ENCODE data around the gene VPS26A.
A peak's percentile ranks its signal among the peaks of the same experiment; 100 is the strongest.

The VPS26A gene

DNA sequence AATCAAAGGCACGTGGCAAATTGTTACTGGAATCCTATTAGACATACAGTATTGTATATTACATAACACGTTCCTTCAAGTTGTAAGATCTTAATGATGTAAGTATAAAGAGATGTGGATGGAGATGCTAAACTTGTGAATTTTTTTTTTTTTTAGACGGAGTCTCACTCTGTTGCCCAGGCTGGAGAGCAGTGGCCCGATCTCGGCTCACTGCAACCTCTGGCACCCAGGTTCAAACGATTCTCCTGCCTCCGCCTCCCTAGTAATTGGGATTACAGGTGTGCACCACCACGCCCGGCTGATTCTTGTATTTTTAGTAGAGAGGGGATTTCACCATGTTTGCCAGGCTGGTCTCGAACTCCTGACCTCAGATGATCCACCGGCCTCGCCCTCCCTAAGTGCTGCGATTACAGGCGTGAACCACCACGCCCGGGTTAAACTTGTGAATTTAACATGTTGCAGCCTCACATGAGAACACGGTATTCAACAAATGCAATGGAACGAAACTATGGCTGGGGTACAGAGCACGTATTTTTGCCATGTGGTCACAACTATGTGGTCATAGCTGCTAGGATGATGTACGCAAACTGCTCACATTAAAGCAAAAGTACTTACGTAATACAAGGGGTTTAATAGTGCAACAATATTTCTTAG is 55.2 kb downstream of the VPS26A start:
- DNase-seq: no peak

DNA sequence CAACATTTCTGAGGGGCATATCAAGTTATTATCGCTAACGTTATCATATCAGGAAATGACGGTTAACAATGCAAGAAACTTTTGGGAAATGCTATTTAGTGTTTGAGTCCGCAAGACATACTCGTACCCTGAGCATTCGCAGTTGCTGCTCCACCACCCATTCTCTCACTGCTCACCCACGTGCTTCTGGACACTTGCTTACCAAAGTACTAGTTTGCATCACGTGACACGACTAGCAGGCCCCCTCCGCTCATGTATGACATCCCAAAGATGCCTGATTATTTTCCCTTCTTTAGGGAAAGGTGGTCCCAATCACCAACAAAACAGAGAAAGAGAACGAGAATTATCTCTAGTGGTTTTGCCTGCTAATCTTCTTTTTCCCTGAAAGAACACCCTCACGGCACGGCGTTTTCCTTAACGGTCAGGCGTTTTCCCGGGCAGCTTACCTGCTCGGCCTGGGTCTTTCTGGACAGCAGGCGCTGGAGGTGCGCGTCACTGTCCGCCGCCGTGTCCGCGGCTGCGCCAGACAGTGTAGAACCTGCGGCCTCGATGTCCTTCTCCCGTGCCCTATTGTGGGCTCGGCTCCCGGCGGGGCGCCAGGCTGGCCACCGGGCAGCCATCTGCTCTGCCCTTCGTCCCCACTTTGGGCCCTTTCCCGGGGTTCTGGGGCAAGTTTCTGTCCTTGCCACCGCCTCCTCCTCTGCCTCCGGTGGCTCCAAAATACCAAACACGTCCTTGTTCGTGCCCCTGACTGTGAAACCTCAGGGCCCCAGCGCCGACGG is 56.0 kb downstream of the VPS26A start, which contains the start of gene SUPV3L1:
Gene SUPV3L1, plus strand, starts transcription at position 492 of the 782 bp plus-strand sequence. Its CDS starts 58 bp downstream, at position 550.
- peak; percentile 96 for DNase-seq

DNA sequence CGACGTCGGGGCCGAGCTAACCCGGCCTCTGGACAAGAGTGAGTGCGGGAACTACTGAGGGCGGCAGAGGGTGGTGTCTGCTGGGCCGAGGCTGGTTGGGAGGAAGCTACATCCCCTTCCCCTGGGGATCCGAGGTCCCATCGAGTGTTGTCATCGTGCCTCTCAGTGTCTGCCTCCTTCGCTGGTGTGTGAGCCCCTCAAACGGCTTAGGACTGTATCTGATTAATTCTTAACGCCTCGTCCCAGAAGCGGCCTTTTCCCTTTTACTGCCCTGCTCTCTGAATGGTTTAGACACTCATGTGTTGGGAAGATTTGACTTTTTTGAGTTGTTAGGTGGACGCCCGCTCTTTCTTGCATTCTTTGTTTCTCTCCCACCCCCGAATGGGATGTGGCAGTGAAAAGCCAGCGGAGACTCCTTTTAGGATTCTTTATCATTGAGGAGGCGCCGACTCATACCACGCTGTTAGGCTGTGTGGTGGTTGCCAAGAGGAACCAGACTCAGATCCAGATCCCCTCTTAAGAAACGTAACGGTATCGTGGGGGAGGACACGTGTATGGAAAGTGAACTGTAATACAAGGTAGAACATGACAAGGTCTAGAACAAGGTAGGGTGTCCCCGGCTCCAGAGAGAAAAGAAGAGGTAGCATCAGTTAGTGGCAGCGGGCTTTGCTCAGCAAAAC is 56.7 kb downstream of the VPS26A start:
- DNase-seq: no peak

GRCh38 chr10:69181433-69181832 is 57.5 kb downstream of the VPS26A start:
- DNase-seq: no peak

- no peak for DNase-seq
Observed at GRCh38 chr10:69182005-69182404, 58.0 kb downstream of the VPS26A start.

- no peak for DNase-seq
Observed at GRCh38 chr10:69186524-69186923, 62.5 kb downstream of the VPS26A start.

DNA sequence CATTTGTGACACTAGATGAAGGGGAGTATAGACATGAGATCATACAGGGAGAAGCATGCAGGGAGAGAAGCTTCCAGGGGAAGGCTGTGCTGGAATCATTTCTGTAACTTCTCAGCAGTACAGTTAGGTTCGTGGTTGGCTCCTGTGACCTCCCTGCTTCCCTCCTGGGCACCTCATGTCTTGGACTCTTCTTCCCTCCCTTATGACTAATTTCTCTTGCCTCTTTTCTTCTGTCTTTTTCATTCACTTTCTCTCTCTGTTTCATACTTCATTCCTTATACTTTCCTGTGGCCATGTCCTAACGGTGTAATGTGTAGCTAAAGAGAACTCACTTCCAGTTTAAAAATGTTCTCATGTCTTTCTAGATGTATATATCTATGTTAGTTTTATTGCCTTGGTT is 77.1 kb downstream of the VPS26A start:
- no peak for DNase-seq

DNA sequence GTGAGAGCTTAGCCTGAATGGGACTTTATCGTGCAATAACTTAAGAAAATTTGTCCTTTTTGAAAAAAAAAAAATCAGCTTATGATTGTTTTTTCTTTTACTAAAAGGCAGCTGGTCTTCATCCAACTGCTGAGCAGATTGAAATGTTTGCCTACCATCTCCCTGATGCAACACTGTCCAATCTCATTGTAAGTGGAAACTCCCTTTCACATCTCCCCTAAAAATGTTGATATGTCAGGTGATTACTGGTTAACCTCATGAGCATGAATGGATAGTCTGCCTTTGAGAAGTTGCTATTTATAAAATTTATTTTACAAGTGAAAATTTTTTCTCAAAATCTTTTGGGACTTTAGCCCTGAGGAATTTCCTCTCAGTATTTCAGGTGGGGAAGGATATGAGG is 78.4 kb downstream of the VPS26A start:
- DNase-seq: no peak

GRCh38 chr10:69208761-69209160 is 84.8 kb downstream of the VPS26A start:
- DNase-seq: no peak

GRCh38 chr10:69209787-69210484 is 86.0 kb downstream of the VPS26A start:
- no peak for DNase-seq

DNA sequence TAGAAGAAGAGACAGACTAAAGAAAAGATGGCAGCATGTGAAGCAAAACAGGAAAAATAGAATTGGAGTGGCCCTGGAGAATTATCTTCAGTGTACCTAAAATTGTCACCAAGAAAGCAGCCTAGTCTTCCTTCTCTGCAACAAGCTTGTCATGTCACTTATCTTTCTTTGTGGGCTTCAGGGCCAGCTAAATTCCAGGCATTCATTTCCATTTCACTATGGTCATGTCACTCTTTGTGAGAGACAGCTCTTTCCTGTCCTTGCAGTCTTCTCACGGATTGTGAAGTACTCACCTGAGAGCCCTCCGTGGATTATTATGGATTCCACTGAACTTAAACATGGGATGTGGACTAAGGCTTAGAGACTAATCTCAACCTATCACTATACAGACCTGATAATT is 87.1 kb downstream of the VPS26A start:
- no peak for DNase-seq

GRCh38 chr10:69211524-69211923 is 87.5 kb downstream of the VPS26A start:
- DNase-seq: no peak

DNA sequence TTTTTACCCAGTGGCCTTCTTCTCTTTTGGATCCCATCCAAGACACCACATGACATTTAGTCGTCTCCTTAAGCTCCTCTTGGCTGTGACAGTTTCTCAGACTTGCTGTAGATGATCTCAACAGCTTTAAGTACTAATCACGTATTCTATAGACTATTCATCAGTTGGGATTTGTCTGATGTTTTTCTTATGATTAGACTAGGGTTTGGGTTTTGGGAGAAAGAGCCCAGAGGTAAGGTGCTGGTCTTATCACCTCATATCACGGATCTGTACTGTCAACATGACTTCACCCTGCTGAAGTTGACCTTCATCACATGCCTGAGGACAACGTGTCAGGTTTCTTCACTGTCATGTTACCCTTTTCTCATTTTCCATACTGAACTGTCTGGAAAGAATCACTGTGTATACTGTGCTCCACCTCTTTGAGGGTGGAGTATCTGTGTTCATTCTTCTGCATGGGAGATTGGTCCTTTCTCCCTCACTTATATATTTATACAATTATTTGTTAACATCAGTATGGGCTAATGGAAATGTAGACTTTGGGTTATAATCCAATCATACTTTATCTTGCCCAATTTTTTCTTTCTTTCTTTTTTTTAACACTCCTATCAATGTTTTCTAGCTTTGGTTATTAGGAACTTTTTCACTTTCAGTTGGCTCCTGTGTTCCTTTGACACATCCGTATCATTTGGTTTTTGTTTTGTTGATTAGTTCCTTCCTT is 89.8 kb downstream of the VPS26A start:
- DNase-seq: no peak

- no peak for DNase-seq
Observed at GRCh38 chr10:69214666-69215131, 90.7 kb downstream of the VPS26A start.

- no peak for DNase-seq
Observed at GRCh38 chr10:69215405-69216171, 91.6 kb downstream of the VPS26A start.

GRCh38 chr10:69216577-69217118 is 92.7 kb downstream of the VPS26A start:
- DNase-seq: no peak

- no peak for DNase-seq
Observed at GRCh38 chr10:69217119-69217754, 93.3 kb downstream of the VPS26A start.

DNA sequence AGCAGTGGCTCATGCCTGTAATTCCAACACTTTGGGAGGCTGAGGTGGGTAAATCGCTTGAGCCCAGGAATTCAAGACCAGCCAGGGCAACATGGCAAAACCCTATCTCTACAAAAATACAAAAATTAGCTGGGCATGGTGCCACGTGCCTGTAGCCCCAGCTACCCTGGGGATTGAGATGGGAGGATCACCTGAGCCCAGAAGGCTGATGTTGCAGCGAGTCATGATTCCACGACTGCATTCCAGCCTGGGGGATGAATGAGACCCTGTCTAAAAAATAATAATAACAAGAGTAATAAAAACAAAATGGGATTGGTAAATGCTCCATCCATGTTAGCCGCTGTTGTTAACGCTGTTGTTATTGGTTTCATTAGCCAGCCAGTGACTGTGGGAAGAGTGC is 94.9 kb downstream of the VPS26A start:
- DNase-seq: no peak

DNA sequence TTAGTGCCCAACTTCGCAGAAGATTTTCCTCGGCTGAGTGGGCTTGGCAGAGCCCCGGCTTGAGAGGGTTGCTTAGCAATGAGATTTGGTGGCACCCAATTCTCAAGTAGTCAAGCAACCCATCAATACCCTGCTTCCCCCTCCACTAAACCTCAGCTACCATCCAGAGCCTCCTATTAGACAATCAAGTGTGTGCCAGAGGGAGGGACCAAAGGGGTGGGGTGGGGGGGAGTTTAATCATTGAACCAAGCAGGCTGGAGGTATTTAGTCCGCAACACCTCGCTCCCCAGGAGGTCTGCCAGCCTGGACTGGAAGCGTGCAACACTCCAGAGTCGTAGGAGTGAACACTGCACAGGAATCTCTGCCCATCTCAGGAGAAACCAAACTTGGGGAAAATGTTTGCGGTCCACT is 96.1 kb downstream of the VPS26A start, which contains the start of gene HKDC1:
Gene HKDC1, plus strand, starts transcription at position 292 of the 411 bp plus-strand sequence. Its CDS starts 104 bp downstream, at position 396.
- DNase-seq: no peak

DNA sequence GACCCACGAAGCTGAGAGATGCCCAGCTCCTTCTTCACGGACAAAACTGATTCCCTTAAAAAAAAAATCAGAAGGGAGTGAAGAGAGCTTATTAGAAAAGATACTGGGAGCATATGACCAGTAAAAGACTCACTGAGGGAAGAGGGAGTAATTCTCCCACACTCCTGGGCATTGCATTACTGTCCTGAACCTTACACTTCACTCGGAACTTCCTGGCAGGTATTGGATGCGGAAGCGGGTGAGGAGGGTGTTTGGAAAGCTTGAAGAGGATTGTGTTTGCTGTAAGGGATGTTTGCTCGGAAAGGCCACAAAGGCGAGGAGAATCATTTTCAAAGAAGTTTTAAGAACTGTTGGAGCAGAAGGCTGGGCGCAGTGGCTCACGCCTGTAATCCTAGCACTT is 96.5 kb downstream of the VPS26A start:
- DNase-seq: no peak

Data from midbrain (tissue), 1 donor.